GM19099 (cell line): Measurements from ENCODE around the gene FAM117A.
A peak's percentile ranks its signal among the peaks of the same experiment; 100 is the strongest.

ENCODE experiments used
- POLR2A ChIP-seq: IDR thresholded peaks from 3 replicates; pipeline ENCODE4 v1.6.1; 2011; ENCODE audit warnings: low read depth; ENCODE audit not compliant: insufficient read length; ENCODE audit errors: extremely low read depth

The FAM117A gene

DNA sequence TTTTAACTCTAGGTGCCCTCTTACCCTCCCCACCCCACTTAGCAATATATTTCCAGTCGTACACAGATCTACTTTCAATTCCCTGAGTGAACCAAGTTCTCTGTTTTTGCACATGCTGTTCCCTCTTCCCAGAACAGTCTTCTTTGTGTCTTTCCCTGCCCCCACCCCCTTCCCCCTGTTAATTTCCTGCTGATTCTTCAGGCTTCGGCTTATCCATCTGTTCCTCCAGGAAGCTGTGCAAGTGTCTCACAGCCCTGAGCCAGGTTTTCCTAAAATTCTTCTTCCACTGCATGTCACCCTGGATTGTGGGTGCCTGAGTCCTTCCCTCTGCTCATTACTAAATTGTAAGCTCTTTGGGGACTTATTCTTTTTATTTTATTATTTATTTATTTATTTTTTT lies 73.7 kb downstream of the FAM117A start:
- TF ChIP-seq POLR2A: no peak

DNA sequence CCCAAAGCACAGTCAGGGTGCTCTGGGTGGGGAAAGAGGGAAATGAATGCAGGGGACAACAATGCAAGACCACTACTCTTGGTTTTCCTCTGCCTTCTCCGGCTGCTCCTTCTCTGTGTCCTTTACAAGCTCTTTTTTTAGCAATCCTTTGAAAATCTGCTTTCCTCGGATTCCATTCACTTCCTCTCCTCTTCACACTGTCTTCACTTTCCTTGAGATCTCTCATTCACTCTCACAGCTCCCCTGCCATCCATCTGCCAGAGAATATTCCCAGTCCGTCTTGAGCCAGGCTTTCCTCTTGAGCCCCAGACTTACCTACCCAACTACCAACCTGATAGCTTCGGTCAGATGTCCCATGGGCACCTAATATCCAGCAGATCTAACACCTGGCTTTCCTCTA lies 75.1 kb downstream of the FAM117A start:
- no peak for TF ChIP-seq POLR2A

DNA sequence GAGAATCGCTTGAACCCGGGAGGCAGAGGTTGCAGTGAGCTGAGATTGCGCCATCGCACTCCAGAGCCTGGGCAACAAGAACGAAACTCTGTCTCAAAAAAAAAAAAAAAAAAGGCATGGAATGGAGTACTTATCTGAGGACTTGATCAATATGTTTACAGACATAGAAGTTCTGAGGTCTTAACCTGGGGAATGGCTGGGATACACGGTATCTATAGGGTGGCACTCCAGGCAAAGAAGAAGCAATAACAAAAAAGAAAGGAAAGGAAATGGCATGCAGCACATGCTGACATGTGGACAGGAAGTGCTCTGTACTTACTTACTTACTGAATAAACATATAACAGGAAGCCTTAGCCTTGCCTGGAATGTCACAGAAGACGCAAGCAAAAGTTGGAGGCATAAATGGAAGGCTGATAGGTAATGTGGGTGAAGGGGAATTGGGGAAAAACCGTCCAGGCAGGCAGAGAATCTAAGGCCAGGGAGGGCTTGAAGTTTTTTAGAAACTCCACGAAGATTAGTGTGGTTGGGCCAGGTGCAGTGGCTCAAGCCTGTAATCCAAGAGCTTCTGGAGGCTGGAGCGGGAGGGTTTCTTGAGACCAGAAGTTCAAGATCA lies 75.9 kb downstream of the FAM117A start:
- TF ChIP-seq POLR2A: no peak

DNA sequence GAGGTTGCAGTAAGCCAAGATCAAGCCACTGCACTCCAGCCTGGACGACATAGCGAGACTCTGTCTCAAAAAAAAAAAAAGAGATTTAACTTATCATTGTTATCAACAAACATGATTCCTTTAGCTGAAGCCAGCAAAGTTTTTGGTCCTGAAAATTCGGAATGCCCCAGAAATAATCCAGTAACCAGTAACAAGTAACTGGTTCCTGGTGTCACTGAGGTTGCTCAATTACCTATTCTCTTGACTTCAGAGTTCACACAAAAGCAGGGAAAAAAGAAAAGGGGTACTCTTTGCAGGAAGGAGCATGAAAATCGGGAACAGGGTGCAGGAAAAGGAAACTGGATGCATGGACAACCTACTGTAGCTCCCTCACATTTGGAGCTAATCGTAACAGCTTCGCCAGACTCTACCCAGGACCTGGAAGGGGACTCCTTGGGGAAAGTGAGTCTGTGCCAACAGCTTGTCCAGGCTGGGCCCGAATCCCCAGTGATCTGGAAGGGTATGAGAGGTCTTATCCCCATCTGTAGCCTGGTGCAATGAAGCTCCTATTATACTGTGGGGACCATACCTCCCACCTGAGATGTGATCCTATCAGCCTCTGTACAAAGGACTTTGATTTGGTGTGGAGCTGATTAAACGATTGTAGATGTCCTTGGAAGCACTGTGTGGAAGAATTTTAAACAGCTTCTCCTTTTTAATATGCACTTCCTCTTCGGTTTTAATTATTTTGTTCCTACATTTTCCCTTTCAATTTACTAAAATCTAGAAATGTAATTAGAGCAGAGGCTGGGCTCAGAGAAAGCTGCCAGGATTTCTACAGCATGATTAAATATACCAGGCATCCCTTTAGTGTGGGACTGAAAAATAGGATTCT lies 82.6 kb downstream of the FAM117A start:
- TF ChIP-seq POLR2A: no peak

DNA sequence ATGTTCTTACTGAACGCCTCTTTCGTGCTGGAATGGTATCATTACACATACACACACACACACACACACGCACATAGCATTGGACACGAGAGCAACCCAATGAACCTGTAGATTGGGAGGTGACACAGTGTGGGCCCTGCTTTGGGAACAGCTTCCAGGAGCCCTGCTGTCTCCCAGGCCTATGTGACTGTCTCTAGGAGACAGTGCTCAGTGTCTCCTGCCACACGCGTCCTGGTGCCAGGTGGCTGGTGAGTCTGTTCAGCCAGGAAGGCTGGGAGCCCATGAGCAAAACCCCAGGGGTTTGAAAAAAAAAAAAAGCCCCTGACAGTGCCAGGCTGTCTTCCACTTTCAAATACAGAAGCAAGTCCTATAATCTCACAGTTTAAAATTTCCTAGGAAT lies 83.6 kb downstream of the FAM117A start:
- TF ChIP-seq POLR2A: no peak

DNA sequence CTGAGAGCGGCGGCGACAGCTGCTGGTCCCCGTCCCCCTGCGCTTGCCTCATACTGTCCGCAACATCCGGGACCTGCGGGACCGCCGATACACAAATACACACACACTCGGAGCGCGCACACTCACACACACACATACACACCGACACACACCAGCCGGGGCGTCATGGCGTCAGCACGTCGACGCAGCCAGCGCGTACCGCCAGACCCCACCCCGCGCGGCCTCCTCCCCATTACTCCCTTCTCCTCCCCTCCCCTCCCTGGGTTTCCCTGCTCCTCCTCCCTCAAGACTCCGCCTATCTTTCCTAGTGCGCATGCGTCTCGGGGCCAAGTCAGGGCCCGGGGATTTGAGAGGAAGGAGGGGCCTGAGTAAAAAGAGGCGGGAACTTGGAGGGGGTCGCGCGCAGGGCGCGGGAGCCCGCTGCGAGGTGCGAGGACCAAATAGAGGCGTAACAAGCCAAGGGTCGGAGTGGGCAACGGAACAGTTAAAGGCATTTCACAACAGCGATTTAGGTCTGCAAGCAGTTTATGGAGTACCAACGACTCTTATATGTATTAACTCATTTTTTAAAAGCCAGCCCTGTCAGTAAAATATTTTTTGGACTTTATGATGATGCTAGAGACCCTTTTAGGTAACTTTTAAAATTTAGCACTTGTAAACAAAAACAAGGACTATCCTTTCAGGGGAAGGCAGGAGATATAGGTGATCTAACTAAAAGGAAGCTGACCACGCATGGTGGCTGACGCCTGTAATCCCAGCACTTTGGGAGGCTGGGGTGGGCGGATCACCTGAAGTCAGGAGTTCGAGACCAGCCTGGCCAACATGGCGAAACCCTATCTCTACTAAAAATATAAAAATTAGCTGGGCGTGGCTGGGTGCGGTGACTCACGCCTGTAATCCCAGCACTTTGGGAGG lies 85.7 kb downstream of the FAM117A start, which contains the start of gene SPOP:
Gene SPOP (minus strand): TSS at position 165 of the 915 bp plus-strand sequence. CDS start 55,287 bp downstream, outside the sequence.
- TF ChIP-seq POLR2A: peak; percentile 59

DNA sequence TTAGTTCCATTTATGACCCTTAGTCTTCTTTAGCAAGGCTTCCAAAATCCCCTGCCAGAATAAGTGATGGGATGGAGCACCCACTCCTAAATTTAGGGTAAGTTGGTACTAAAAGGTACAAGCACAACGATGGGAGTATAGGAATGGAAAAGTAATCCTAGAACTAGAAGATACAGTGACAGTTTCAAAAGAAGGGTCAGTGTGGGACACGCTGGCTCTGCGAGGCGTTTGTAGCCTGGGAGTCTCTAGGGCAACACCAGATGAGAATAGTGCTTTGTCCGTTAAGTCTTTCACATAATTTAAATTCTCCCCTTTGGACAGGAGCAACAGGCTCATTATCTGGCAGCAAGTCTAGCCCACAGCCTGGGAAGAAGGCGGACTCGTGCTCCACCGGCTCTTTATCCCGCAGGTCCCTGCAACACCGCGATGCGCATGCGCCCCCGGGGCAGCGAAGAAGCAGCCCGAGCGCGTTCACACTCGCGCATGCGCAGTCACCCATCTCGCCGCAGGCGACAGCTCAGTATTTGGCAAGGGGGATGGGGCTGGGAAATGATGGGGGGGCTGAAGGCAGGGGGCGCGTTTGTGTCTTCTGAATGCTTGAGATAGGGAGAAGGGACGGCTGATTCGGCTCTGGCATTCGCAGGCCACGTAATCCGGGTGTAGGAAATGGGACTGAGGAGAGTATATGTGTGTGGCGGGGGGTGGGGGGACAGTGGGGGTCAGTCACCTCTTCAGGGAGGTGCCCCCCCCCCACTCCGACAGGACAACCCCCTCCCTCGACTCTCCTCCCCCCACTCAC lies 86.6 kb downstream of the FAM117A start:
- peak; percentile 49 for TF ChIP-seq POLR2A

DNA sequence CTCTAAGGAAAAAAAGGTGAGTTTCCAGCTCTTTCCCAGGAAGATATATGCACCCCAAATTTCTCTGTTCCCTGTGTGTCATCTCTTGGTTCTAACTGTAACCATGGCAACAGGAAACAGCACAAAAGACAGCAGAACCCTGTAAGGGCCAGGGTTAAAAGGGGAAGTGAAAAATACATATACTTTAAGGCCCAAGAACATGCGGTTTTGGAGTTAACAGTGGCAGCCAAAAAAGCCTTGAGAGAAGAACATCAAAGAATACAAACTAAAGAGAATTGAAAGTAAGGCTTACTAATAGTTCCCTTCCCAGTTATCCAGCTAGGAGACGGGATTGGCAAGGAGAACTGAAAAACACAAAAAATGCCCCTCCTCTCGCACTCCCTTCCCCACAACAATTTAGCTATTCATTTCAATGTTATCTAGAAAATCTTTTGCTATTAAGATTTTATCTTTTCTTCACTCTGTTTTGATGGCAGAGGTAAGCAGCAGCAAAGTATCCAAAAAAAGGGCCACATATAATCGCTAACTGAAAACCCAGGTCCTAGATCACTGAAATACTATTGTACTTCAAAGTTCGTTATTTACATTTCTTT lies 87.6 kb downstream of the FAM117A start:
- TF ChIP-seq POLR2A: no peak

DNA sequence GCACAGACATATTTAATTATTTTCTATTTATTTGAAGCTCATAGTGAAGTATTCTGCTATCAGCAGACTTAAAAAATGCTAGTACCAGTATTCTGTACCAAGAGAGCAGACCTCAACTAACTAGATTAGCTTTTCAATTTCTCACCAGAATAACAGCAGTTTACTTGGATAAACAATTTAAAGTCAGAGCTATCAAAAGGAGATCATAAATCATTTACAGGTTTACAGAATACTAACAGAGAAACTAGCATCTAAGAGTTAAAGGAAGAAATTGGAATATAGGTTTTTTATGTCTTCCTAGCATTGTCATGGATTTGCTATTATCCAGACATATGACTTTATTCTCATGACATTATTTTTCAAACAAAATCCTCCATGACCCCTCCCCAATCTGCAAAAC lies 89.4 kb downstream of the FAM117A start:
- no peak for TF ChIP-seq POLR2A

DNA sequence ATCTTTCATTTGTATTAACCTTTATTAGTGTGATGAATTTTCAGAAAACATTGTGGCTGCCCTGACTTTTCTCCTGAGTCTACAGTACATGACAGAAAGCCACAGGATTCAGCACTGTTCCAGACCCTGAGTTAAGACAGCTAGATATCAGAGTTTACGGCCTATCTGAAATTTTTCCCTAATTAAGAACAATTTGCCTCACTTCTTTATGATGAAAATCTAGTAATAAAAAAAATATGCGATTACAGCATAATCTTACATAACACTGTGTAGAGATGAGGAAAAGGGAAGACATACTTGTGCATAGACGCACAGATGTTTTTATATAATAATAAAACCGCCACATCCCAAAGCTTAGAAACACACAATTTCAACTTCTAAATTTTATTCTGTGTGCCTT lies 93.3 kb downstream of the FAM117A start:
- no peak for TF ChIP-seq POLR2A

DNA sequence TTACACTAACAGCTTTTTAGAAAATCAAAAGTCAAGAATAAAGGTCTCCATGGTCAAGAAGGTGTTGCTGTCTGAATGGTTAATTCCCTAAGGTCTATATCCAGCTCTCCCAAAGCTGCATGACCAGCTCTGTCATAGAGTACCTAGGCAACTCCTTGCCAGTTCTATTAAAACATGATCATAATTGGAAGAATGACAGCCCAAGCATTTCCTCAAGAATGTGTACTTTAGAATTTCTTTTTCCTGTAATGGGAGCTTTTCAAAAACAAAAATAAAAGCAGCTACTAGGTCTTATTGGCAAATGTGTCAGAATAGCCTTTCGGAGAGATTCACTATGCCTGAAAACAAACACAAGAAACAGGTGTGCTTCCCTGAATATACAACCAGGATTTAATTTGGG lies 93.9 kb downstream of the FAM117A start:
- no peak for TF ChIP-seq POLR2A

DNA sequence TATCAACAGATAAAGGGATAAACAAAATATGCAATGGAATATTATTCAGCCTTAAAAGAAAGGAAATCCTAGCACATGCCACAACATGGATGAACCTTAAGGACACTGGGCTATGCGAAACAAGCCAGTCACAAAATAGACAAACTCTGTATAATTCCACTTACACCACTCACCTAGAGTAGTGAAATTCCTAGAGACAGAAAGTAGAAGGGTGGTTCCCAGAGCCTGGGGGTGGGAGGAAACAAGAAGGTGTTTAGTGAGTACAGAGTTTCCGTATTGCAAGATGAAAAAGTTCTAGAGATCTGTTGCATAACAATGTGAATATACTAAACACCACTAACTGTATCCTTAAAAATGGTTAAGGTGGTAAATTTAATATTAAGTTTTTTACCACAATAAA lies 96.1 kb downstream of the FAM117A start:
- no peak for TF ChIP-seq POLR2A

DNA sequence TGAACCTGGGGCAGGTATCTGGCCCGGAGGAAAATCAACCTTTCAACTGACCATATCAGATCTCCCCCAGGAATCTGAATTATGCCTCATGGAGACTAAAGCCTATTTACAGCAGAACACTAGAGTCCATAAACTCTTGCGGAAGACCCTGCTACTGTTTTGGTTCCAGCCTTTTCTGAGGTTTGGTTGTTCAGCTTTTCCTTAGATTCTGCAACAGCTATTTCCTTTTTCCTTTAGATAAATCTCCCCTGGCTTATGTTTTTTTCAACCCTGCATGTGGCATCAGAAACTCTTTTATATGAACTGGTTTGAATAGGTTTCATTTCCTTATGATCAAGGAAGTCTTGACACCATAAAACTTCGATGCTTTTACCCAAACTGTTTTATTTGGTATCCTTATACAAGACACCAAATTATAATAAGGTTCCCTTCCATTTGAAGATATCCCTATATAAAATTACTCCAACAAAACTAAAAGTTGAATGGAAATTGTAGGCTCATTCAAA lies 99.2 kb downstream of the FAM117A start:
- no peak for TF ChIP-seq POLR2A
